HG02981 (cell line): ENCODE data around the gene ZFHX3.

Experiments
- ATAC-seq: cut with Tn5 transposase; IDR thresholded peaks from one replicate; pipeline ENCODE4 v1.9.1; 2021; ENCODE audit warnings: mild to moderate bottlenecking, moderate library complexity; ENCODE audit not compliant: unreplicated experiment

ZFHX3 gene

DNA sequence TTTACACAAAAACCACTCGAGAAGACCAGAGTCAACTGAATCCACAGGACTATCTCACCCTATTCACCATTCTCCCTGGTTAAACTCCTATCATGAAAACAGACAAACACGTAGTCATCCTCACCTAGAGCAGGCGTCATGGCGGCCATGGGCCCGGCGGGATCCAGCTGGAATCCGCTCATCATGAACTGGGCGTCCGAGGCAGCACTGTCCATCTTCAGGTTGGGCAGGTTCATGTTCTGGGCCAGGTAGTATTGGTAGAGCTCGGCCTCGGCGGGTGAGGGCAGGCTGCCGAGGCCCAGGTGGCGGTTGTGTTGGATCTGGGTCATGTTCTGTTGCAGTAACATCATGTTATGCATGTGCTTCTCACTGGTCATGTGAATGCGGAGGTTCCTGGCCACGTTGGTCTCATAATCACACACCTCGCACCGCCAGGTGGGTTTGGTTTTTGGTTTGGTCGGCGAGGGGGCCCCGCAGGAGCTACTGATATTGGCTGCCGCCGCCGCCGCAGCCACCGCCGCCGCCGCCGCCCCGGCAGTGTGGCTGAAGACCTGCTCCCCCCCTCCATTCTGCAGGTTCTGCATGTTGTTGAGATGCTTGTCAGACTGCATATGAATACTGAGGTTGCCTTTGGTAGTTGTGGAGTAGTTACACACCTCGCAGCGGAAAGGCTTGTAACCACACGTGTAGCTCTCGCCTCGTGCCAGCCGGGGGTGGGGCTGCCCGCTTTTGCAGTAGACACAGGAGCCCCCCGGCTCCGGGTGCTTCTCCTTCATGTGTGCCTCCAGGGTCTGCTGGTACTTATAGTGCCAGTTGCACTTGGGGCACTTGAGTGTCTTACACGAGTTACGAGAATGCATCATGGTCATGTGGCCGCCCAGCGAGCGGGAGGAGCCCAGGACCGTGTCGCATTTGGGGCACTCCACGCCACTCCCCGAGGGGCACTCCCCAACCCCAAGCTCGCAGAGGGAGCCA lies 90.3 kb downstream of the ZFHX3 start:
- no peak for ATAC-seq

GRCh38 chr16:72956124-72957064 lies 91.5 kb downstream of the ZFHX3 start:
- no peak for ATAC-seq

- no peak for ATAC-seq
These were observed 95.1 kb downstream of the ZFHX3 start for GRCh38 chr16:72952811-72953271.

GRCh38 chr16:72952404-72952803 lies 95.5 kb downstream of the ZFHX3 start:
- no peak for ATAC-seq

DNA sequence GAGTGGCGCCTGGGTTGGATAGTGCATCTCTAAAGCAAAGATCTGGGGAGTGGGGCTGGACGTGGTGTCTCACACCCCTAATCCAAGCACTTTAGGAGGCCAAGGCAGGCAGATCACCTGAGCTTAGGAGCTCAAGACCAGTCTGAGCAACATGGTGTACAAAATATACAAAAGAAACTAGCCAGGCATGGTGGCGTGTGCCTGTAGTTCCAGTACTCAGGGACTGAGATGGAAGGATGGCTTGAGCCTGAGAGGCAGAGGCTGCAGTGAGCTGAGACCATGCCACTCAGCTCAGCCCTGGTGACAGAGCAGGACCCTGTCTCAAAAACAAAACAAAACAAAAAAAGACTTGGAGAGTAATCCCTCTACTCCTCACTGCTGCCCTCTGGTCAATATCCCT lies 96.0 kb downstream of the ZFHX3 start:
- no peak for ATAC-seq

GRCh38 chr16:72950669-72951068 lies 97.3 kb downstream of the ZFHX3 start:
- ATAC-seq: no peak

DNA sequence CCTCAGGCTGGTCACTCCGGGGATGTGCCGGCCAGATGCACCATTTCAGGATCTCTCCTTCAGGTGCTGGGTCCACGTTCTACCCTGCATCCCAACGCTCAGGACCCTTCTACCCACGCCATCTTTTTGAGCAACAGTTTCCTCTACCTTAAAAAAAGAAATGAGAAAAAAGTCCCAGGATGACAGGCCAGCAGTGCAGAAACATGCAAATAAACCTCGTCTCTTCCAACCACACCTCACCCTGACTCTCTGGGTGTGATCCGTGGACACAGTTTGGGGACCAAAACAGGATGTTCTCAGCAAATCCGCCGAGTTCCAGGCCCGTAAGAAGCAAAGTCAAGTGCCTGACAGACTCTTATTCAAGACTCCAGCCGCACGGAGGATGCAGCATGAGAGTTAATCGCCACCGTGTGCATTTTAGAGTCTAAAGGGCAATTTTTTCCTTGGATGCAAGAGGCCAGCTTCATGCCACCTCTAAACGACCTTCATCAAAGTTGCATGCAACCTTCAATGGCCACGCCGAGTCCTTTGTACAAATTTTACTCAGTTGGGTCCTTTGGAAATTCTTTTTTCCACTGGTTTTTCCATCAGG lies 99.6 kb downstream of the ZFHX3 start:
- no peak for ATAC-seq

GRCh38 chr16:72947379-72948237 lies 100.3 kb downstream of the ZFHX3 start:
- no peak for ATAC-seq

DNA sequence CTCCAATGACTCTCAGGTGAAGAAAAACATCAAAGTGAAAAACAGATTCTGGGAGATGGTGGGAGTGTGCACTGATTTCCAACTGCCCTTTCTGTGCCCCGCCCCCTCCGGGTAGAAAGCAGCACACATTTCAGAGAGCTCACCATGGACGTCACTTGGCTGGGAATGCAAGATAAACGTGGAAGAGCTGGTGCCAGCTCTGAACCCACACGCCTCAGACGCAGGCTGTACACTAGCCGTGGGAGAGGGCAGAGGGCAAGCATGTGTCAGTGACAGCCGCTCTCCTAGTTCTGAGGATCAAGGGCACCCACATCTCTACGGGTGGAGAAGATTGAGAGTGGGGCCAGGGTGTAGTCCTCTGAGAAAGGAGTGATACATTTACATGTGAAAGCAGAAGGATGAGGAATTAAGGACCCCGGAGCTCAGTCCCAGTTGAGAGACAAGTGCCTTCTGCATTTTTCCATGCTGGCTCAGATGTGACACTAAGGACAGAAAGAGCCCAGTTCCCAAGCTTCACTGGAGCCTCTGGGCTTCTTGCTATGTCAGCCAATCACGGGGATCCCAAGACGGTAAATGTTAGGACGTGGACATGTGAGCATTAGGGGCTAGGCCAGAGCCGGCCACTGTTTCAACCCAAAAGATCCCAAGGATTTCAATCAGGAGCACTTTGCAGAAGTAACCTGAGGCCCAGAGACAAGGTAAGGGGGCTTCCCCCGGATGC lies 101.3 kb downstream of the ZFHX3 start:
- no peak for ATAC-seq

- no peak for ATAC-seq
These were observed 101.9 kb downstream of the ZFHX3 start for GRCh38 chr16:72946063-72946462.

DNA sequence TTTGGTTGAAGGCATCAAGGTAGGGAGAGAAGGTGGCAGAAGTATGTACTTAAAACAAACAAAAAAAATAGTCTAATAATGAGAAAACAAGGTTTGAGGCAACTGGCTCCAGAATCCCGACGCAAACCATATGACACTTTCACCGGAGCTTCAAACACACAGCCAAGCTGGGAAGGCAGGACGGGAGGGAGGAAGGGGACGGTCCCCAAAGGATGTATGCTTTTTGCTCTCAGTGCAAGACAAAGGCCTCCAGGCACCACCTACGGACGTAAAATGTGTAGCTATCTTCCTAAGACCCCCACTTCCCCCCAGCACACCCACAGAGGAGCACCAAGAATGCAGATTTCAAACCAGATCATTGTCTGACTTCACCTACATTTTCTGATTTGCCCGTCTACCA lies 102.3 kb downstream of the ZFHX3 start:
- no peak for ATAC-seq

GRCh38 chr16:72944757-72945485 lies 103.0 kb downstream of the ZFHX3 start:
- no peak for ATAC-seq

DNA sequence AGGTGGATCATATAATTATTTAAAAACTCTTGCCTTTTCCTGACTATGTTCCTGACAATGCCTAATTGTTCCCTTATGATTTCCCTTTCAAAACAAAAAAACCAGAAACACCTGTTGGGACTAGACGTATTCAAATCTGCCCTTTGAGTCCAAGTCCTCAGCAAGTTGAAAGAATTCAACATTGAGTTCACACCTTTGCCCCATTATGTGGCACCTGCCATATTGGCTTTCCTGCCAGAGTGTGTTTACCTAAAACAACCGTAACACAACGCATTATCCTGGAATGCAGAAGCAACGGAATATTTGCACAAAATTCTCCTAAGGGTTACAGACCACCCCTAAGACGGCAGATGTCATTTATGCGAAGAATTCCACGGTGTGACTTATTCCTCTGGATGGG lies 105.9 kb downstream of the ZFHX3 start:
- no peak for ATAC-seq

GRCh38 chr16:72940886-72941285 lies 107.0 kb downstream of the ZFHX3 start:
- ATAC-seq: no peak

GRCh38 chr16:72939247-72939646 lies 108.7 kb downstream of the ZFHX3 start:
- ATAC-seq: no peak

DNA sequence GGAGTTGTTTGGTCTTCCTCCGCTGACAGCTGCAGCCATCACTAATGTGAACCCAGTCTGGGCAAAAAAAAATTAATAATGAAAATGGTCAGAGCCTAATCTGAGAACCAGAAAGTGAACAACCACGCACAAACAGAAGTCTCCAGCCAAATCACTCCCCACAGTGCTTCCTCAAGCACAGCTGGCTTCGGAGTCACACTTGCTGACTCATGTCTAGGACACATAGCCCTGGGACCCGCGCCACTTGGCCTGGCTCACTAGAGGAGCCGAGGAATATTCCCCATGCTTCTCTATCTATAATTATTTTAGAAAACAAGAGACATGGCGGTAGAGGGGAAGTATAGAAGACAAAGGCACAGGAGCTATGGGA lies 109.1 kb downstream of the ZFHX3 start:
- ATAC-seq: no peak

DNA sequence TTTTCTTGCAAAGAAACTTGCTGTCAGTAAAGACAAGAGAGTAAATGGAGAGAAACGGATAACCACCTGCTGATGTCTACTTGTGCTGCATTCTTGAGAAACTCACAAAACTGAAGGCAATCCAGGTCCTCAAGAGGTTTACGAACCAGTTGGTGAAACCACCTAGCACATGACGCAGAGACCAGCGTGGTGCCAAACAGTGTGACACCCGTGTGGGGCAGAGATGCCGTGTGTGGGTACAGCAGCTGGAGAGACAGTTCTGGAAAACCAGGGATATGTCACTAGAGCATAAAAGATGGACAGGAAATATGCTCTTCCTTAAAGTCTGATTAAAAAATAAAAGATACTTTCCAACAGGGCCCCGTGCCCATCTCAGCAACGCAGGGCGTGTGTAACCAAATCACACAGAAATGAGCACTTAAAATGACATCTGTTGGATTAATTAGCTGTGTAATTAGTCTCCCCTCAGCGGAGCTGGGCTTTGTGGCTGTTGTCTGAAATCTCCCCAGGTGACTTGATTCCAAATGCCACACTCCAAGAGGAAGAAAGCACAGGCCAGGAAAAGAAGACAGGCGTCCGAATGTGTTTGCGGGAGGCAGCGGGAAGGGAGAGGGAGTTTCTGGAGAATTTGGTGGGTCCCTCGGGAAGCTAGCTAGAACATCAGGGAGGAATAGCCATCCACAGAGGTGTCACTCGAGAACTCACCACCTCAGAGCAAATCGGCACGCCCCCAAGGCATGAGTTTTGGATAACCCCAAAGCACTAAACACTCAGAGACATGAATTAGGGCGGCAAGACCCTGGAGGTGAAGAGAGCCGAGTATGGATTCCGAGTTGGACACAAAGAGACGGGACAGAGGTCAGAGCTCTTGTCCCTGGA lies 109.8 kb downstream of the ZFHX3 start:
- ATAC-seq: no peak

GRCh38 chr16:72937360-72937759 lies 110.6 kb downstream of the ZFHX3 start:
- ATAC-seq: no peak
